ENCODE measurements around the gene ZBTB18.

DNA sequence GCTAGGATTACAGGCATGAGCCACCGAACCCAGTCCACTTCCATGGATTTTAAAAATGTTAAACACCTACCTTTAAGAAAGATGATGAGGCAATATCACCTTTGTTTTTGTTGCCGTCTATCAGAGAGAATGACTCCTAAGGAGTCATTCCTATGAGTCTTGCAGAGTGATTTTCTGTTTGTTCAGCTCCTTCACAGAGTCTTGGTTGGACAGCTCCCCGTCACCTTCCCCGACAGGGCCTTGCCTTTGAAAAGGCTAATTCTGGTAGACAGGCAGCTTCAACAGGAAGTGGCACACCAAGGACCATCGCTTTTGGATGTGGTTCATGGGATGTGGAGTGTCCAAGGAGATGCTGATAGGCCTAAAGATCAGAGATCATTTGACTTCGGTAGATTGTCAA lies 17.5 kb downstream of the ZBTB18 start:
- TF ChIP-seq, protein P1, sequence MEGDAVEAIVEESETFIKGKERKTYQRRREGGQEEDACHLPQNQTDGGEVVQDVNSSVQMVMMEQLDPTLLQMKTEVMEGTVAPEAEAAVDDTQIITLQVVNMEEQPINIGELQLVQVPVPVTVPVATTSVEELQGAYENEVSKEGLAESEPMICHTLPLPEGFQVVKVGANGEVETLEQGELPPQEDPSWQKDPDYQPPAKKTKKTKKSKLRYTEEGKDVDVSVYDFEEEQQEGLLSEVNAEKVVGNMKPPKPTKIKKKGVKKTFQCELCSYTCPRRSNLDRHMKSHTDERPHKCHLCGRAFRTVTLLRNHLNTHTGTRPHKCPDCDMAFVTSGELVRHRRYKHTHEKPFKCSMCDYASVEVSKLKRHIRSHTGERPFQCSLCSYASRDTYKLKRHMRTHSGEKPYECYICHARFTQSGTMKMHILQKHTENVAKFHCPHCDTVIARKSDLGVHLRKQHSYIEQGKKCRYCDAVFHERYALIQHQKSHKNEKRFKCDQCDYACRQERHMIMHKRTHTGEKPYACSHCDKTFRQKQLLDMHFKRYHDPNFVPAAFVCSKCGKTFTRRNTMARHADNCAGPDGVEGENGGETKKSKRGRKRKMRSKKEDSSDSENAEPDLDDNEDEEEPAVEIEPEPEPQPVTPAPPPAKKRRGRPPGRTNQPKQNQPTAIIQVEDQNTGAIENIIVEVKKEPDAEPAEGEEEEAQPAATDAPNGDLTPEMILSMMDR (IDR thresholded peaks at IDR 0.05), result no peak
- TF ChIP-seq EZH2 (IDR thresholded peaks at IDR 0.05), result no peak

Data from neural progenitor cell (in vitro differentiated cells).